H1 (cell line): ENCODE measurements around the gene SPSB1. TPM values are rescaled to one million over a fixed set of nuclear protein-coding genes. Genes with fewer than 3 reads are reported as not detected.

ENCODE experiments used
- CTCF ChIA-PET: fragments of 300-600 bp; sonication (Branson Sonifier 250); formaldehyde crosslinking; loops from one replicate; lab custom pipeline; 2021; ENCODE audit not compliant: partially characterized antibody; lab: Charles Lee
- POLR2A ChIA-PET: fragments of 300-600 bp; sonication (Branson Sonifier 250); formaldehyde crosslinking; loops from one replicate; lab custom pipeline; 2021; ENCODE audit warnings: inconsistent platforms; ENCODE audit not compliant: partially characterized antibody; lab: Charles Lee
- DNase-seq, 2 experiments: peaks; one replicate each; pipeline versions ENCODE4 v3.0.0 to v3.0.0-alpha.2; 2010 to 2022; ENCODE audit warnings: low spot score in 2 of 2, low read depth in 1 of 2, mixed read lengths in 1 of 2
- FAIRE-seq: peaks from 2 replicates; lab custom pipeline; 2011; peaks lifted over from hg19 to GRCh38; lab: Jason Lieb, UNC
- H2AFZ ChIP-seq: 2 replicates; pipeline ENCODE4 v1.8.1; 2012; ENCODE audit warnings: low read length, inconsistent platforms
- H2AK5ac ChIP-seq: 2 replicates; pipeline ENCODE4 v1.6.1; 2013; ENCODE audit warnings: low read depth, low read length
- H2BK120ac ChIP-seq: replicated peaks from 2 replicates; pipeline ENCODE3; 2013; ENCODE audit warnings: low read depth, low read length, inconsistent platforms
- H2BK12ac ChIP-seq: 2 replicates; pipeline ENCODE4 v1.6.1; 2013; ENCODE audit warnings: low read depth, low read length
- H2BK15ac ChIP-seq: 2 replicates; pipeline ENCODE4 v1.6.1; 2013; ENCODE audit warnings: low read length
- H2BK20ac ChIP-seq: 2 replicates; pipeline ENCODE4 v1.6.1; 2013; ENCODE audit warnings: low read length
- H2BK5ac ChIP-seq: 2 replicates; pipeline ENCODE4 v1.6.1; 2013; ENCODE audit warnings: low read depth, low read length
- H3K14ac ChIP-seq: 2 replicates; pipeline ENCODE4 v1.6.1; 2013; ENCODE audit warnings: inconsistent platforms; ENCODE audit not compliant: insufficient read length
- H3K18ac ChIP-seq: 2 replicates; pipeline ENCODE4 v1.6.1; 2013; ENCODE audit warnings: low read length; ENCODE audit errors: extremely low read depth
- H3K23ac ChIP-seq: 2 replicates; pipeline ENCODE4 v1.6.1; 2013; ENCODE audit warnings: inconsistent platforms; ENCODE audit not compliant: insufficient read length
- H3K23me2 ChIP-seq: 2 replicates; pipeline ENCODE4 v1.6.1; 2013; ENCODE audit warnings: low read depth, low read length
- H3K27ac ChIP-seq: 2 replicates; pipeline ENCODE4 v1.6.1; 2011; ENCODE audit warnings: low read depth, low read length, inconsistent platforms
- H3K27me3 ChIP-seq, 4 experiments: replicated peaks in 1 of 4; 1 replicate in 1 of 4; 2 replicates in 3 of 4; pipeline versions ENCODE4 v1.6.1 to v1.8.1; 2011 to 2013; ENCODE audit warnings: low read length in 3 of 4, mild to moderate bottlenecking in 3 of 4, inconsistent platforms in 2 of 4, mixed read lengths in 2 of 4, moderate library complexity in 1 of 4; ENCODE audit not compliant: control insufficient read depth in 3 of 4, insufficient read depth in 3 of 4; ENCODE audit errors: extremely low read depth in 1 of 4
- H3K36me3 ChIP-seq, 4 experiments: 2 replicates each; pipeline versions ENCODE4 v1.6.1 to v1.8.1; 2011 to 2013; ENCODE audit warnings: mild to moderate bottlenecking in 4 of 4, low read length in 3 of 4, moderate library complexity in 2 of 4, control low read depth in 1 of 4, inconsistent platforms in 1 of 4; ENCODE audit not compliant: insufficient read depth in 4 of 4, control insufficient read depth in 2 of 4
- H3K4ac ChIP-seq: replicated peaks from 2 replicates; pipeline ENCODE3; 2013; ENCODE audit warnings: low read length, low read depth, mixed read lengths, inconsistent platforms; ENCODE audit not compliant: insufficient read length
- H3K4me1 ChIP-seq, 4 experiments: replicated peaks in 1 of 4; 1 replicate in 1 of 4; 2 replicates in 3 of 4; pipeline versions ENCODE4 v1.6.1 to v1.8.1; 2011 to 2013; ENCODE audit warnings: low read length in 3 of 4, inconsistent platforms in 2 of 4, mixed read lengths in 1 of 4; ENCODE audit not compliant: insufficient read depth in 4 of 4, control insufficient read depth in 3 of 4
- H3K4me2 ChIP-seq, 2 experiments: 2 replicates each; pipeline versions ENCODE4 v1.6.1 to v1.8.1; 2011 to 2013; ENCODE audit warnings: low read depth in 2 of 2, low read length in 2 of 2, control low read depth in 1 of 2, inconsistent platforms in 1 of 2, mild to moderate bottlenecking in 1 of 2; ENCODE audit not compliant: insufficient read depth in 1 of 2
- H3K4me3 ChIP-seq, 4 experiments: fragments of 200-600, 300-600 bp in 1 of 4; sonication (generic), shearing (Covaris generic), sonication (Bioruptor Twin) in 1 of 4; 2 replicates each; pipeline versions ENCODE4 v1.5.1 to v1.8.1; 2011 to 2016; ENCODE audit warnings: low read length in 4 of 4, low read depth in 3 of 4, control low read depth in 2 of 4, inconsistent platforms in 2 of 4, mild to moderate bottlenecking in 2 of 4, mixed read lengths in 1 of 4, moderate library complexity in 1 of 4; ENCODE audit not compliant: insufficient read depth in 2 of 4; ENCODE audit errors: extremely low read depth in 1 of 4
- H3K56ac ChIP-seq: replicated peaks from 2 replicates; pipeline ENCODE3; 2013; ENCODE audit warnings: low read depth, mild to moderate bottlenecking, mixed read lengths, low read length, inconsistent platforms; ENCODE audit not compliant: insufficient read length
- H3K79me1 ChIP-seq: 2 replicates; pipeline ENCODE4 v1.6.1; 2013; ENCODE audit warnings: low read depth, low read length, control low read depth
- H3K79me2 ChIP-seq, 2 experiments: 2 replicates each; pipeline versions ENCODE4 v1.6.1 to v1.8.1; 2012 to 2013; ENCODE audit warnings: low read length in 2 of 2, mild to moderate bottlenecking in 2 of 2, inconsistent platforms in 1 of 2; ENCODE audit not compliant: insufficient read depth in 2 of 2, control insufficient read depth in 1 of 2
- H3K9ac ChIP-seq, 4 experiments: replicated peaks in 1 of 4; 1 replicate in 1 of 4; 2 replicates in 3 of 4; pipeline versions ENCODE4 v1.6.1 to v1.8.1; 2011 to 2013; ENCODE audit warnings: low read depth in 3 of 4, low read length in 3 of 4, control low read depth in 2 of 4, mild to moderate bottlenecking in 2 of 4, moderate library complexity in 2 of 4, inconsistent platforms in 1 of 4; ENCODE audit errors: extremely low read depth in 1 of 4
- H3K9me3 ChIP-seq, 2 experiments: 2 replicates each; pipeline versions ENCODE4 v1.6.1 to v1.8.1; 2012 to 2013; ENCODE audit warnings: mild to moderate bottlenecking in 2 of 2, moderate library complexity in 2 of 2, control low read depth in 1 of 2, inconsistent platforms in 1 of 2, low read depth in 1 of 2, low read length in 1 of 2, mixed read lengths in 1 of 2; ENCODE audit not compliant: insufficient read depth in 2 of 2
- H4K20me1 ChIP-seq, 2 experiments: replicated peaks in 1 of 2; 2 replicates each; pipeline versions ENCODE3 to v1.8.1; 2011 to 2013; ENCODE audit warnings: inconsistent platforms in 2 of 2, low read length in 2 of 2, mild to moderate bottlenecking in 1 of 2; ENCODE audit not compliant: insufficient read depth in 2 of 2, control insufficient read depth in 1 of 2
- H4K5ac ChIP-seq: 2 replicates; pipeline ENCODE4 v1.6.1; 2013; ENCODE audit warnings: low read length, low read depth, mixed read lengths, inconsistent platforms; ENCODE audit not compliant: insufficient read length
- H4K8ac ChIP-seq: 2 replicates; pipeline ENCODE4 v1.8.0; 2013; ENCODE audit warnings: mild to moderate bottlenecking, moderate library complexity, low read length, inconsistent platforms; ENCODE audit not compliant: insufficient read depth; ENCODE audit errors: extremely low read depth
- H4K91ac ChIP-seq: replicated peaks from 2 replicates; pipeline ENCODE3; 2013; ENCODE audit warnings: low read length, mixed read lengths, inconsistent platforms; ENCODE audit not compliant: insufficient read length
- BRCA1 ChIP-seq: IDR thresholded peaks from 2 replicates; pipeline ENCODE4 v1.6.1; 2012; ENCODE audit warnings: low read depth, low read length, improper control_type of control experiment
- CEBPB ChIP-seq: IDR thresholded peaks from 2 replicates; pipeline ENCODE4 v1.6.1; 2012; ENCODE audit warnings: low read depth, low read length
- CHD2 ChIP-seq: IDR thresholded peaks from 2 replicates; pipeline ENCODE4 v1.6.1; 2012; ENCODE audit warnings: low read length, improper control_type of control experiment
- JUND ChIP-seq: IDR thresholded peaks from 2 replicates; pipeline ENCODE4 v1.6.1; 2011; ENCODE audit warnings: mild to moderate bottlenecking, improper control_type of control experiment, low read length
- KDM4A ChIP-seq: IDR thresholded peaks from one replicate; pipeline ENCODE4 v1.7.1; 2012; ENCODE audit warnings: low read depth, mild to moderate bottlenecking, moderate library complexity, low read length, inconsistent platforms; ENCODE audit not compliant: severe bottlenecking
- NRF1 ChIP-seq: IDR thresholded peaks from 2 replicates; pipeline ENCODE4 v1.6.1; 2011; ENCODE audit warnings: mild to moderate bottlenecking, low read depth, low read length, improper control_type of control experiment
- RBBP5 ChIP-seq: IDR thresholded peaks from 2 replicates; pipeline ENCODE4 v1.7.1; 2012; ENCODE audit warnings: low read depth, mild to moderate bottlenecking, inconsistent platforms, low read length, moderate library complexity, borderline replicate concordance
- RNF2 ChIP-seq: fragments of 200-900, 300-1000 bp; sonication (generic); IDR thresholded peaks from 2 replicates; pipeline ENCODE4 v1.7.1; 2016; ENCODE audit warnings: borderline replicate concordance, low read depth, mild to moderate bottlenecking, antibody characterized with exemption, low read length; ENCODE audit not compliant: poor library complexity, severe bottlenecking; ENCODE audit errors: missing control alignments
- SIRT6 ChIP-seq: IDR thresholded peaks from one replicate; pipeline ENCODE4 v1.7.1; 2012; ENCODE audit warnings: low read length, inconsistent platforms
- SP1 ChIP-seq: IDR thresholded peaks from 2 replicates; pipeline ENCODE4 v1.6.1; 2011; ENCODE audit warnings: low read depth, low read length
- SUZ12 ChIP-seq: fragments of 200-600 bp; sonication (generic); IDR thresholded peaks from 2 replicates; pipeline ENCODE4 v1.6.1; 2012; ENCODE audit warnings: mild to moderate bottlenecking, inconsistent platforms, low read length, moderate library complexity, mixed read lengths
- TAF7 ChIP-seq: optimal IDR thresholded peaks from 2 replicates; pipeline ENCODE3; 2011; ENCODE audit warnings: low read depth, mild to moderate bottlenecking, inconsistent platforms, low read length, moderate library complexity, borderline replicate concordance
- WGBS, 2 experiments: shearing (Covaris generic) in 1 of 2; methylation state at CpG; one replicate each; pipeline versions ENCODE4 v1.1.6 to v1.1.7; 2013 to 2015; ENCODE audit warnings: low lambda C conversion rate in 2 of 2, mixed read lengths in 2 of 2, inconsistent platforms in 1 of 2, low coverage in 1 of 2, missing lambda C conversion rate in 1 of 2; ENCODE audit not compliant: insufficient replicate concordance in 2 of 2, insufficient coverage in 1 of 2, insufficient read length in 1 of 2; ENCODE audit errors: extremely low coverage in 1 of 2, missing lambda C conversion rate in 1 of 2; 5-methylcytosine and 5-hydroxymethylcytosine counted together
- polyA plus RNA-seq, 7 experiments: library from polyadenylated mRNA; depleted of rRNA in 3 of 7; stranded (reverse) in 5 of 7; unstranded in 2 of 7; fragments of >200 nt in 5 of 7; fragments of 200-250 nt in 2 of 7; gene quantifications; 1 replicate in 5 of 7; 2 replicates in 1 of 7; 4 replicates in 1 of 7; pipeline versions ENCODE4 v1.2.1 to v1.2.3, GENCODE V29; 2011 to 2013; ENCODE audit warnings: missing spikeins in 2 of 7, mixed read lengths in 2 of 7
- total RNA-seq: library from RNA; stranded (reverse); fragmentation: NEBNext Ultra II Directional; extraction: Animal tissue kit (Norgen Biotek cat#: 25700); gene quantifications from 2 replicates; pipeline ENCODE4 v1.2.1, GENCODE V29; 2021
- TF ChIP-seq, protein P1 (sequence below): IDR thresholded peaks from 2 replicates; pipeline ENCODE4 v1.6.1; 2011; ENCODE audit warnings: low read length, improper control_type of control experiment

The SPSB1 gene
- total and polyA plus RNA-seq, 2 of the 8 experiments (the other 6 are each of a cell fraction or from before 2014, with no cell fraction given), result 5.3 to 6.4 TPM

DNA sequence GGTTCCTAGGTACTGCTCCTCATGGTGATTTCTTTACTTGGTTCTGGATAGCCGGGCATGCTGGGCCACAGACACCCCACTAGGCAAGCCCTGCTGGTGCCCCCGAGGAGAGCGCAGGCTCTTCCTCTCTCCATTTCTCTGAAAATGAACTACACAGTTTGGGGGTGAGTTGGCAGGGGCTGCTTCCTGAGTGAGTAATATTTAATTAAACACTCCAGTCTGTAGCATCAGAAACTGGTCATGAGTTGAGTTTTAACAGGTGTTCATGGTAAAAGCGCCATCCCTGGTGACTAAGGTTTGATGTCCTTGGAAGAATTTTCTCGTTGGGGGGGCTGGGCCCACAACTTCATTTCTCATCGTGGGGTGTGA lies 1.7 kb downstream of the SPSB1 start:
- no peak overlapping the region for H3K27ac ChIP-seq
- no peak overlapping the region for H4K91ac ChIP-seq
- no peak overlapping the region for H2BK12ac ChIP-seq
- peaks cover 0 to 21% (median 16%) of the 10 kb centered on the region in 4 experiments; a peak in 6 of 7 replicates for H3K27me3 ChIP-seq
- H2AFZ ChIP-seq, result no peak overlapping the region
- 0 out of 2 replicates have a peak overlapping the region, but pooled peaks have one; percentile 23 for H4K8ac ChIP-seq
- H2AK5ac ChIP-seq, result peak overlapping the region; percentile 99
- H2BK120ac ChIP-seq, result no peak overlapping the region
- no peak overlapping the region for H3K14ac ChIP-seq
- DNase-seq (no peak), FAIRE-seq (no peak)
- peak overlapping the region in 1 of 4 experiments; percentile 70; a peak in 1 of 7 replicates for H3K9ac ChIP-seq
- 87% methylated on average over 6 of the region's 6 CpGs; no CpG with 5 or more reads in 1 of the 2 experiments for WGBS, 2 experiments
- H2BK15ac ChIP-seq, result peak overlapping the region; percentile 99; the same call in 1 of the 2 replicates
- H3K9me3 ChIP-seq, result no peaks in the 10 kb centered on the region
- H2BK20ac ChIP-seq, result no peak overlapping the region
- H3K4me3 ChIP-seq, result peak overlapping the region in 1 of 4 experiments; percentile 80; a peak in 1 of 8 replicates
- H3K4me2 ChIP-seq, result peak overlapping the region in 1 of 2 experiments; percentile 99; a peak in 2 of 4 replicates
- no peak overlapping the region for H3K23ac ChIP-seq
- peaks cover 0 to 10% (median 5%) of the 10 kb centered on the region in 4 experiments; a peak in 4 of 7 replicates for H3K4me1 ChIP-seq
- H3K79me1 ChIP-seq, result peaks cover 9% of the 10 kb centered on the region; the same call in 1 of the 2 replicates
- POLR2A ChIA-PET, result no interaction called here
- CTCF ChIA-PET, result interaction anchor here (0.6 to 1.4 kb wide), 3 partner anchors 144 to 173 kb away, joined by 3 to 4 read pairs (median 4); no protein-coding TSS in a partner anchor
- no peak overlapping the region for H3K18ac ChIP-seq
- H3K36me3 ChIP-seq, result no peaks in the 10 kb centered on the region
- H3K4ac ChIP-seq, result no peak overlapping the region
- H4K20me1 ChIP-seq, result peaks cover 0 to 20% of the 10 kb centered on the region in 2 experiments
- H3K56ac ChIP-seq, result no peak overlapping the region
- H4K5ac ChIP-seq, result no peak overlapping the region
- 0 out of 2 replicates have a peak overlapping the region, but pooled peaks have one; percentile 60 for H2BK5ac ChIP-seq
- H3K23me2 ChIP-seq, result peaks cover 11% of the 10 kb centered on the region
- no peaks in the 10 kb centered on the region; a peak in 2 of 4 replicates for H3K79me2 ChIP-seq
- TF ChIP-seq JUND (no peak), RBBP5 (no peak), CEBPB (no peak), TAF7 (no peak), NRF1 (no peak), SIRT6 (no peak), CHD2 (no peak), SP1 (no peak), BRCA1 (no peak), RNF2 (no peak), SUZ12 (no peak), KDM4A (no peak)
- TF ChIP-seq, protein P1, sequence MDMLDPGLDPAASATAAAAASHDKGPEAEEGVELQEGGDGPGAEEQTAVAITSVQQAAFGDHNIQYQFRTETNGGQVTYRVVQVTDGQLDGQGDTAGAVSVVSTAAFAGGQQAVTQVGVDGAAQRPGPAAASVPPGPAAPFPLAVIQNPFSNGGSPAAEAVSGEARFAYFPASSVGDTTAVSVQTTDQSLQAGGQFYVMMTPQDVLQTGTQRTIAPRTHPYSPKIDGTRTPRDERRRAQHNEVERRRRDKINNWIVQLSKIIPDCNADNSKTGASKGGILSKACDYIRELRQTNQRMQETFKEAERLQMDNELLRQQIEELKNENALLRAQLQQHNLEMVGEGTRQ, result no peak
